ENCODE data around the gene OCEL1.
A peak's percentile ranks its signal among the peaks of the same experiment; 100 is the strongest.

OCEL1 gene

DNA sequence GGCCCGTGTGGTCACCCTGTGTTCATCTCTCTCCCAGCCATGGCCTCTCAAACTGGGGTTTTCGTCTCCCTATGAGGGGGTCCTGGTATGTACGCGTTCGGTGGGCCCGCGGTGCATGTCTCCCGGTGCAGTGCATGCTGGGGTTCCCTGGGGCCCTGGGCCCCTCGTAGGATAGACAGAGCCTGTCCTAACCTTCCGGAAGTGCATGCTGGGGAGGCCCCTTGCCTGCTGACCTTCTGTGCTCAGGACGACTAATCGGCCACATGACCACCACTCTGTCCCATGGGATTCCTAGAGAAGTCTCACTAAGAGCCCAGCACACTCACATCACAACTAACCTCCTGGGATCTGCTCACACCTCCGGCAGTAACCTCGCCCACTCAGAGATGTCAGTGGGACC, 15.7 kb upstream of the OCEL1 start:
- no peak for DNase-seq

DNA sequence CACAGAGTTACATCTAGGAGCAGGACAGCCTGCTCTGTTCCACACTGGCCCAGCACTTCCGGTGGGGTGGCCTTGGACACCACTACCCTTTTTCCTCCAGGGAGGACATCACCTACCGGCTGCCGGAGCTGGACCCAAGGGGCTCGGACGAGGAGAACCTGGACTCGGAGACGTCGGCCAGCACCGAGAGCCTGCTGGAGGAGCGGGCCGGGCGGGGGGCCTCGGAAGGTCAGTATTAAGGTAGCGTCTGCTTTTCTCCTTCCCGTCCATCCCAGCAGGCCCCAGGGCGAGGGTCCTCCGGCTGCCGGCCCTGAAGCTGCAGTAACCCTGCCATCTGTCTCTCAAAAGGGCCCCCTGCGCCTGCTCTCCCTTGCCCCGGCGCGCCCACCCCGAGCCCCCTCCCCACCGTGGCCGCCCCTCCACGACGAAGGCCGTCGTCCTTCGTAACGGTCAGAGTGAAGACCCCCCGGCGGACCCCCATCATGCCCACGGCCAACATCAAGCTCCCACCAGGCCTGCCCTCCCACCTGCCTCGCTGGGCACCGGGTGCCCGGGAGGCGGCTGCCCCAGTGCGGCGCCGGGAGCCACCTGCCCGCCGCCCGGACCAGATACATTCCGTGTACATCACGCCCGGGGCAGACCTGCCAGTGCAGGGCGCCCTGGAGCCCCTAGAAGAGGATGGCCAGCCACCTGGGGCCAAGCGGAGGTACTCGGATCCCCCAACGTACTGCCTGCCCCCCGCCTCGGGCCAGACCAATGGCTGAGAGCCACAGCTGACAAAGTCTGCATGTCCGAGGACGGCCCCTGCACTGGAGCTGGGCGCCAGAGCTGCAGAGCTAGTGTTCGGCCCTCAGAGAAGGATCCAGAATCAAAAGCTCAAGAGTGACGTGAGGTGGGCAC, 14.2 kb upstream of the OCEL1 start:
- DNase-seq: no peak

DNA sequence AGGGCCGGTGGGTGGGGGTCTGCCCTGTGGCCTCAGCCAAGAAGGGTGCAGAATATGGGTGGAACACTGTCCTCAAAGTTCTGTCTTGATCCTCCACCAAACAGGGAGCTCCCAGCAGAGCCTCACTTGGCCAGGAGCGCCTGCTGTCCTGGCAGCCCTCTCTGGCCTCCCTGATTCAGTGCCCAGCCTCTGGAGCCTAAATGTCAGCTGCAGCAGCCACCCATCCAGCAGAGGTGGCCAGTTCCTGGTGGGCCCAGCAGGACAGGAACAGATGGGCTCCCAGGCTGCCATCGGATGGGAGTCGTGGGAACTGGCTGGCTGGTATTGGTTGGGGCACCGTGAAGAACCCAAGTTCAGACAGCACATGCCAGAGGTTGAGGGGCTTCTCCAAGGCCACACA, 12.7 kb upstream of the OCEL1 start:
- no peak for DNase-seq

DNA sequence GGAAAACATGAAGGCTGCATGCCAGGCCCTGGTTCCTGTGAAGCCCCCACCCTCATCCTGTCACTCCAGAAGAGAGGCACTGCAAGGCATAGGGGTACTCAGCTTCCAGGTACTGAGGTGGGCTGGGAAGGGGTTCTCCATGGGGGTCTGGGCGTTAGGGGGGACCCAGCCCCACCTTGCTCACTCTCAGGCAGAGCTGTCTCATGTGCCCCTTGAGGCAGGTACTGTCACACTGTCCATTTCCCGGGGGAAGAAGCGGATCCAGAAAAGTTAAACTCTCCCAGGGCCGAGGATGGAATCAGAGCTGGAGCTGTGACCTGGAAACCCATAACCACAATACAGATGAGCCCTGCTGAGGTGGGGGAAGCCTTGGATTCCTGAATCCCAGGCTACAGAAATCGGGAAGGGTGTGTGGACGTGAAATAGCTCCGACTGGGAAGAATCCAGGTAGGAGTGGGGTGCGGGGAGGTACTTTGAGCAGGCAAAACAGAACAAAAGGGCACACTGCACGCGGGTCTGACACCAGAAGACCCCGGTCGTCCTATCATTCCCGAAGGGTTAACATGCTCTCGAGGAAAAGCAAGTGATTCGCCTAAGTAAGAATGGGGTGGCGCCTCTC, 11.4 kb upstream of the OCEL1 start:
- no peak for DNase-seq

DNA sequence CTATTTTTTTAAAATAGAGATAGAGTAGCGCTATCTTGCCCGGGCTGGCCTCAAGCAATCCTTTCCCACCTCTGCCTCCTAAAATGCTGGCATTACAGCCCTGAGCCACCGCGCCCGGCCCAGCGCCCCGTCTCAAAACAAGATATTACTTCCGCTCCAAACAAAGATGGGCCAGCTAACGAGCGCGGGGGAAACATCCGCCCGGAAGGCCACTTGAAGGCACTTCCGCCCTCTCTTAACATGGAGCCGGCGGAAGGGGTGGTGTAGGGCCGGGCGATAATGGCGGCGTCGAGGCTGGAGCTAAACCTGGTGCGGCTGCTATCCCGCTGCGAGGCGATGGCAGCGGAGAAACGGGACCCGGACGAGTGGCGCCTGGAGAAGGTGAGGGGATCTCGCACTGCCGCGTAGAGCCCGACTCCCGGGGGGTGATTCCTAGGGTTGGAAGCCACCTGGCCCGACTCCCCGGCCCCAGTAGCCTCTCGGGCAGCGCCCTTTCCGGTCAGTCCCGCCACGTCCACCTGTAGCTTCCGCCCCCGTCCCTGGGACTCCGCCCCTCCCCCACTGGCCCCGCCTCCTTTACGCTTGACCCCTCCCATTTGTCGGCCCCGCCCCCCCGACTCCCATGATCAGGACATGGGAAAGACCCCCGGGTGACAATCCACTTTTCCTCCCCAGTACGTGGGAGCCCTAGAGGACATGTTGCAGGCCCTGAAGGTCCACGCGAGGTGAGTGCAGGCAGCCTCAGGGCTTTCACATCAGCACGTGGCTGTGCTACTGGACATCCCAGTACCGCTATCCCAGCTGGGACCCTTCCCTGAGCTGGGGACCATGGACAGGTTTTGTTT, 10.7 kb upstream of the OCEL1 start, which contains the start of gene USE1:
Gene USE1, plus strand, starts transcription at position 231 of the 845 bp plus-strand sequence. Its CDS starts 49 bp downstream, at position 280.
- DNase-seq: peak; percentile 69 to 92 (median 83)

DNA sequence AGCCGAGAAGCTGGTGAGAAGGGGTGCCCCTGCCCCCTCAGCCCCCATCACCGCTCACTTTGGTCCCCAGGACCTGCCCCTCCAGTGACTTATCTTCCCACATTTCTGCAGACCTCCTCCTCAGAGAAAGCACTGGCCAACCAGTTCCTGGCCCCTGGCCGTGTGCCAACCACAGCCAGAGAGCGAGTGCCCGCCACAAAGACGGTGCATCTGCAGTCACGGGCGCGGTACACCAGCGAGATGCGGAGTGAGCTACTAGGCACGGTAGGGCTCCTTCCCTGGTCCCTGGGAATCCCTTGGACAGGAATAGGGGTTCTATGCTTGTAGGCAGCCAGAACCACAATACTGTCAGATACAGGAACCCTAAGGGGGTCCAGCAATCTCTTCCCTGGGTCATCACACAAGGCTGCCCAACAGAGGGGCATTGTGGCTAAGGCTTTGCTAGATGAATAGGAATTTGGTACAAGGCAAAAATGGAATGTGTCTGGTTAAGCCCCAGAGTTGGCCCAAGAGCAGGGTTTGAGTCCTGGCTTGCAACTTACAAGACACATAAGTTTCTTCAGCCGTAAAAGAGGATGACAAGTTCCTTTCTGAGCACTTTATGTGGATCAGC, 9.9 kb upstream of the OCEL1 start:
- no peak for DNase-seq

DNA sequence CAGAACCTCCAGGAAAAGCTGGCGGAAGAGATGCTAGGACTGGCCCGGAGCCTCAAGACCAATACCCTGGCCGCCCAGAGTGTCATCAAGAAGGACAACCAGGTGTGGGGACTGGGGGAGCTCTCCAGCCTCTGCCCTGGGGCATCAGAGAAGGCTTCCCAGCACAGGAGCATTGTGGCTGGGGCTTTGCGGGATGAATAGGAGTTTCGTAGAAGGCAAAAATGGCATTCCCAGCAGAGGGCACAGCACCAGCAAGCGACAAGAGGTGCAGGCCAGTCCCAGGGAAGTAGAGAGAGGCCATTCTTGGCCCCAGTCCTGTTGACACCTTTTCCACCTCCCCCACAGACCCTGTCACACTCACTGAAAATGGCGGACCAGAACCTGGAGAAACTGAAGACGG, 6.7 kb upstream of the OCEL1 start:
- DNase-seq: no peak

DNA sequence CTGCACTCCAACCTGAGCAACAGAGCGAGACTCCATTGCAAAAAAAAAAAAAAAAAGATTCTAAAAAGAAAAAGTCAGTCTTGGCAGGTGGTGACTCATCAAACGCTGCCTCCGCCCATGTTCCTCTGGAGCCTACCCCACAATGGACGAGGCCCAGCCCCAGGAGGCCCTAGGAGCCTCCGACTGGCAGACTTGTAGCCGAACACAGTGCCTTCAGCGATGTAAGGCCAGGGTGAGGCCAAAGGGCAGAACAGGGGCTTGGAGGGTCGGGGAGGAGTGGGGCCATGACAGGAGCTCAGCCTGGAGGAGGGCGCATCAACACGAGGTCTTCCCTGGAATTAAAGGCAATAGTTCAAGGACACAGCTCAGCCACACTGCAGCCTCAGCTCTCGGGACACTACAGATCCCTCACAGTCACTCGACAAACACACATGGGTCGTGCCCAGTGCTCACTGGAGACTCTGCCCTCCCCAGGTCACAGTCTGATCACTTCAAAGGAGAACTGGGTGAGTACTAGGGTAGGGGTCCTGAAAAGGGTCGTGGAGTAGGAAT, 5.7 kb upstream of the OCEL1 start:
- DNase-seq: no peak

DNA sequence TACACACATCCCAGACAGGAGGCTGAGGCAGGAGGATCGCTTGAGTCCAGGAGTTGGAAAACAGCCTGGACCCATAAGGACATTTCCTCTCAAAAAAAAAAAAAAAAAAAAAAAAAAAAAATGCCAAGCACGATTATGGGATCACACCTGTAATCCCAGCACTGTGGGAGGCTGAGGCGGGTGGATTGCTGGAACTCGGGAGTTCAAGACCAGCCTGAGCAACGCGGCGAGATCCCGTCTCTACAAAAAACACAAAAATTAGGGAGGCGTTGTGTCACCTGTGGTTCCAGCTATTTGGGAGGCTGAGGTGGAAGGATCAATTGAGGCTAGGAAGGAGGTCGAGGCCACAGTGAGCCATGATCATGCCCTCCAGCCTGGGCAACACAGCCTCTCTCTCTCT, 973 bp upstream of the OCEL1 start:
- DNase-seq: no peak

DNA sequence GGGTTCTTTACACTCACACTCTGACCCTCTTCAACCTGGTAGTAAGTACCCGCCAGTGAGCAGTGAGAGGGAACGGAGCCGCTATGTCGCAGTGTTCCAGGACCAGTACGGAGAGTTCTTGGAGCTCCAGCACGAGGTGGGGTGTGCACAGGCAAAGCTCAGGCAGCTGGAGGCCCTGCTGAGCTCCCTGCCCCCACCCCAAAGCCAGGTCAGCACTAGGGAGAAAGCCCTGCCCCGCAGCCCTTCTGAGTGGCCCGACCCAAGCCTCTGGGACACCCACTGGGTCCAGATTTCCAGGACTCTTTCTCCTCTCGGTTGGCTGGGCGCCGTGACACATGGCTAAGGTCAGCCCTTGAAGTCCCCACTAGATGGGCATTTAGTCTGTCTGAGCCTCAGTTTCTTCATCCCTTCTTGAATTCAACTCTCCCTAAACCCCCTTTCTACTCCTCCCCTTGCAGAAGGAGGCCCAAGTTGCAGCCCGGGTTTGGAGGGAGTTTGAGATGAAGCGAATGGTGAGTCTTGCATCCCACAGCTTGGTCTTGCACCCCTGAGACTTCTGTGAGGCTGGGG, 1.9 kb downstream of the OCEL1 start:
- DNase-seq: no peak

DNA sequence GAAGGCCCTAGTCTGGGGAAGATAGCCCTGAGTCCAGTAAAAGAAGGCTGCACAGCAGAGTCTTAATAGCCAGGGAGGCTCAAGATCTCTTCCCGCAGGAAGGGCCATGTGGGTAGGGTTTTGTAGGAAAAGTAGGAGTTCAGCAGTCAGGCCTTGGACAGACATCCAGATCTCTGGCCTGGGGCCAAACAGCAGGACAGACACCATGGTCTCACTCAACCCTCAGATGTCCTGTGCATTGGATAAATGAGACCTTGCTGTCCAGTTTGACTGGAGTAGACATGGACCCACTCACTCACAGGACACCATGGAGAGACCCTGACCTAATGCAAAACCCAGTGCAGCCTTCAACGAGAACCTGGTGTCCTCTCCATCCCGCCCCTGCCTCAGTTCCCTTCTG, 3.9 kb downstream of the OCEL1 start:
- DNase-seq: no peak

DNA sequence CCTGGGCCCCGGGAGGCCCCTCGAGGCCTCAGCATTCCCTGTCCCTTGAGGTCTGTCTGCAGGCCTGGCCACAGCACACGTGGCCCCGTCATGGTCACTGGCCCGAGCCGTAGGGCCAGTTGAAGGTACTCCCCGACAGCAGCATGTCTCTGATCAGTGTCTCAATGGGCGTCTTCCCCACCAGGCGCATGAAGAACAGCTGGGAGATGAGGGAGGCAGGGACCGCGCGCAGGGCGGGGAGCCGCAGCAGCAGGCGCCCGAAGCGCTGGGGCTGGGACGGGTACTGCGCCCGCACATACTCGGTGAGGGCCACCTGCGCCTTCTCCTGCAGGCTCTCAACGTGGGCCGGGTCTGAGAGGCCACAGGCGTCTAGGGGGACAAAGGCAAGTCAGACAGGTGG, 6.2 kb downstream of the OCEL1 start:
- DNase-seq: no peak

DNA sequence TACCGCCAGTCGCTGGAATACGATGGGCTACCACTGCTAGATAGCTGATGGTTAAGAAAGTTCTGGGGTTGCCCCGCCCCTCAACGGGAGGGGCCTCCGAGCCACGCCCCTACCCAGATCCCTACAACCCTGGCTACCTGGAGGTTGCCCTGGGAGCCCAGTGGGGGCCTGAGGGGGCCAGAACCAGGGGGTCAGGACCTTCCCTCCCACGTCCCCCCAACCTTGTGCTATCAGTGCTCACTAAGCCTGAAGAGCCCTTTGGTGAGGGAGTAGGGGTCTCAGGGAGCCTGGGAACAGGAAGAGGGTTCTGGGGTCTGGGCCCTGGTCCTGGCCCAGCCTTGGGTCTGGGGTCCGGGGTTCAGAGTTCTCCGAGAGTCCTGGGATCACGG, 8.9 kb downstream of the OCEL1 start:
- DNase-seq: peak in 3 of 5 donors; percentile 40 to 67 (median 50)

DNA sequence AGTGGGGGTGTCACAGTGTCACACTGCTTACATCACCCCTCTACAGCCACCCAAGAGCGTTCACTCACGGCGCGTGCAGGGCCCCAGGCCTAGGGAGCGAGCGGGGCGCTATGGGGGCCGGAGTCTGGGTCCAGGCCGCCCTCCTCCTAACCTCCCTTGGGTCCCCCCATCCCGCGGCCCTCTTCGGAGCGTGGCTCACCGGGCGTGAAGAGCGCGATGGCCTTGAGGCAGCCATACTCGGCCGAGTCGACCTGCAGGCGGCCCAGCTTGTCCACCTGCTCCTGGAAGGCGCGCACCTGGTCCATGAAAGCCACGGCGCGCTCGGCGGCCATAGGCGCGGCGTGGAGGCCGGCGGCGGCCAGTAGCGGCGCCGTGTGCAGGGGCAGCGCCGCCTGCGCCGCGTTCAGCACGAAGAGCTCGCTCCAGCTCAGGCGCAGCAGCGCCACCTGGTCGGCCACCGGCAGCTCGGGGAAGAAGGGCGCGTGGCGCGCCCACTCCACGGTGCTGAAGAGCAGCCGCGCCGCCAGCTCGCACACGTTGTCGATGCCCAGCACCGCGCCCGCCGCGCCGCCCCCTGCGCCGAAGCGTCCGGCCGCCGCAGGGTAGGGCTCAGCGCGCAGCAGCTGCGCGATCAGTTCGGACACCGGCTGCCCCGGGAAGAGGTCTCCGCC, 9.4 kb downstream of the OCEL1 start:
- peak; percentile 56 to 79 (median 66) for DNase-seq

DNA sequence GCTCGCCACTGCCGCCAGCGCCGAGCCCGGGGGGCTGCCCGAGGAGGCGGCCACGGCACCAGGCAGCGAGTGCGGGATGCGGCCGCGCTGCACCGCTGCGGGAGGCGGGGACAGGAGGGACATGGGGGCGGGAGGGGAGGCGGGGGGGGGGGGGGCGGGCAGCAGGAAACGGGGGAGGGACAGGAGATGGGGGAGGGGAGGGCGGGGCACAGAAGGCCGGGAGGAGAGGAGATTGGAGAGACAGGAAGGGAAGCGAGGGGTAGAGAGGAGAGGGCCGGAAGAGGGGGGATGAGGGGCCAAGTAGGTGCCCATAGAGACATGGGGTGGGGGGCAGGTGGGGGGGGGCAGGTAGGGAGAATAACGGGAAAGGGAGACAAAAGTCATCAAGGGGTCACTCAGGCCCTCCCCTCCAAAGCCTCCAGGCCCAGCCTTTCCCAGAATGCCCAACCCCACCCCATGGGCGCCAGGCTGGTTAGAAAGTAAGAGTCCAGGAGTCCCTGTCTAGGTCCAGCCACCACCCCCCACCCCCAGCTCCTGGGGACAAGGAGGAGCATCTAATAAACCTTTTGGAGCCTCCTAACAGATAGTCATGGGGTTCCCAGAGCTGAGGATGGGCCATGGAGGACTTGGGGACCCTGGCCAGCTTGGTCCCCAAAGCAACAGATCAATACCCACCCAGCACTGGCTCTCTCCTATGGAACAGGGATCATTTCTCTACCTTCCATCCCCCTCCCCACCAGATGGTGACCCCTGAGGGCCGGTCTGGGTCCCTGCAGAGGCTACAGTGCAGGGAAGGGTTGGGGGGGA, 10.1 kb downstream of the OCEL1 start:
- no peak for DNase-seq

DNA sequence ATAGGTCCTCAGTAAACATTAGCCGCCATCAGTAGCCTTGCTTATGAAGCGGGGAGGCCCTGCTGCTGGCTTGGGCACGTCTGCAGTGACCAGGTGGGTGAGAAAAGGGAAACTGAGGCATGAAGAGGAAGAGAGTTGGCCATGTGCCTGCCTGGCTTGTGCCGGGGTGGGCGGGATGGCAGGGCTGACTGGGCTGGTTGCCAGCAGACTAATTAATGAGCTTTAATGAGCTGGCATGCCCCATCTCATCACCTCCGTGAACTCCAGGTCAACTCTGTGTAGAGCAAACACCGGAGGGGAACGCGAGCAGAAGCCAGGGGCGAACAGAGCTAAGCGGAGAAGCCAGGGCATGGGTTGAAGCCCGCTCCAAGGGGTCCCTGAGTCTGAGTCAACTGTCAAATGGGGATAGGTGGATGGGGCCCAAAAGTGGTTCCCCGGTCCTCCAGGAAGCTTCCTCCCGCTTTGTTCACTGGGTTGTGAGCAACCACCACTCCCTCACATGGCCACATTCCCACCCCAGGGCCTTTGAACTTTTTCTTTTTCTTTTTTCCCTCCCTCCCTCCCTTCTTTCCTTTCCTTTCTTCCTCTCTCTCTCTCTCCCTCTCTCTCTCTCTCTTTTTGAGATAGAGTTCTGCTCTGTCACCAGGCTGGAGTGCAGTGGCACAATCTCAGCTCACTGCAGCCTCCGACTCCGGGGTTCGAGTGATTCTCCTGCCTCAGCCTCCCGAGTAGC, 11.0 kb downstream of the OCEL1 start:
- DNase-seq: no peak

DNA sequence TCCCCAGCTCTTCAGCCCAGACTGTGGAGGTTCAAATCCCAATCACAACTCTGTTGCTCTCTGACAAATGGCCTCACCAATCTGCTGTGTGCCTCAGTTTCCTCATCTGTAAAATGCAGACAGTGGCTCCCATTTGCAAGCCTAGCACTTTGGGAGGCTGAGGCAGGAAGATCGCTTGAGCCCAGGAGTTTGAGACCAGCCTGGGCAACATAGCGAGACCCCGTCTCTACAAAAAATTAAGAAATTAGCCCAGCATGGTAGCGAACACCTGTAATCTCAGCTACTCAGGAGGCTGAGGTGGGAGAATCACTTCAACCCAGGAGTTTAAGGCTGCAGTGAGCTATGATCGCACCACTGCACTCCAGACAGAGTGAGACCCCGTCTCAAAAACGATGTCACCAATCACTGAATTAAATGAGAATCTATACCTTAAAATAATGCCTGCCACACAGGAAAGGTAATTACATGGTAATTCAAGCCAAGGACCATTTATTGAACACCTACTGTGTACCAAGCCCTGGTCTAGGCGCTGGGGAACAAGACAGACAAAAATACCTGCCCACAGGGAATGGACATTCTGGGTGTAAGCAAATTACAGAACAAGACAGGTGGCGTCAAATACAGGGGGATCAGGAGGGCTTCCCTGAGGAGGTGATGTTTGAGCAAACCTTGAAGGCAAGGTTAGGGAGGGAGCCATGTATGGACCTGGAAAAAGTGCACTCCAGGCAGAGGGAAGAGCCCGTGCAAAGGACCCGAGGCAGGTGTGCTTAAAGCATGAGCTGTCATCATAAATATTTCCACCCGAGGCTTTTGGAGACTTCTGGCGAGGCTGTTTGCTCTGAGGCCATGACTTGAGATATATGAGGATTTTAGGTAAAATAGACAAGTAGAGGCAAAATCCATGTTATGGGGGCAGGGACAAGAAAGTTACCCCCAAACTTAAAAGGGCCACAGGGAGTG, 12.0 kb downstream of the OCEL1 start:
- no peak for DNase-seq

DNA sequence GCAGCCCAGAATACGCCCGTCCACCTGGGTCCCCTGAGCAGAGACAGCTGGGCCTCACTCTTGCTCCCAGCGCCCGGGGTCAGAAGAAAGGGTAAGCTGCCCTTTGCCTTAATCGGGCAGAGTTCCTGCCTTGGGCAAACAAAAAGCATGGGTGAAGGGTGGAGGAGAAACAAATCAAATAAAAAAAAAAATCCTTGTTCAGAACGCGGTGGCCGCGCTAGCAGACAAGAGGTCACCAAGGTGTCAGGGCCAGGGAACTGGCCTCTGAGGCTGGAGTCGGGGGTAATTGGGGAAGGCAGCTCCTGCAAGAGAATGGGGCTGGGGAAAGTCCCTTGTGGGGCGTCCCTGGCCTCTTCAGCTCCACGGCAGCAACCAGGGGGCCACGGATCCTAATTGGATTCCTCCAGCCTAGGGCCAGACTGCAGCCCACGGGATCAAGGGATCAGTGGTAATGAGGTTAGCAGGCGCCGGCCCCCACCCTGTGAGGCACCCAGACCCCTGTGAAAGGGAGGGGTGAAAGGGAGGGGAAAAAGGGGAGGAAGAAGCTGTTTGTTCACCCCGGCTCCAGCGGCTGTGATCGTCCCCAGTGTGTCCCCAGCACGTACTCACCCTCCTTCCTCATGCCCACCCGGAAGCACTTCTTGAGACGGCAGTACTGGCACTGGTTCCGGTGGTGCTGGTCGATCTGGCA, 14.2 kb downstream of the OCEL1 start:
- DNase-seq: no peak

All from T-helper 1 cell (primary cell).